Gastroesophageal sphincter (tissue), 4 donors: Measurements from ENCODE around the gene MED29. TPM values are rescaled to one million over a fixed set of nuclear protein-coding genes. Genes with fewer than 3 reads are reported as not detected.
A peak's percentile ranks its signal among the peaks of the same experiment; 100 is the strongest.

Source experiments
- ATAC-seq: fragments of 150-250 bp; one replicate; pipeline ENCODE4 v1.9.1; 2016; ENCODE audit warnings: mild to moderate bottlenecking, moderate library complexity
- H3K27ac ChIP-seq, 4 donors: fragments of 200-600 bp; sonication (generic) in 3 of 4; 1 replicate in 3 of 4; 2 replicates in 1 of 4; pipeline ENCODE4 v1.5.1; 2016 to 2019
- H3K27me3 ChIP-seq: fragments of 200-600 bp; sonication (generic); one replicate; pipeline ENCODE4 v1.5.1; 2019
- H3K36me3 ChIP-seq, 2 donors: fragments of 200-600 bp; sonication (generic); one replicate each; pipeline ENCODE4 v1.5.1; 2019; ENCODE audit warnings: control low read depth in 1 of 2
- H3K4me1 ChIP-seq, 3 donors: fragments of 200-600 bp; sonication (generic); 1 replicate in 2 of 3; 2 replicates in 1 of 3; pipeline ENCODE4 v1.5.1; 2016 to 2019; ENCODE audit warnings: control low read depth in 2 of 3
- H3K4me3 ChIP-seq, 2 donors: fragments of 200-600 bp; sonication (generic); one replicate each; pipeline ENCODE4 v1.5.1; 2019; ENCODE audit warnings: mild to moderate bottlenecking in 1 of 2, moderate library complexity in 1 of 2
- H3K9me3 ChIP-seq, 3 donors: fragments of 200-600 bp; sonication (generic); one replicate each; pipeline ENCODE4 v1.5.1; 2017 to 2019; ENCODE audit warnings: control low read depth in 2 of 3
- CTCF ChIP-seq, 4 experiments: fragments of 200-600 bp in 2 of 4; fragments of 450-650 bp in 2 of 4; sonication (generic) in 1 of 4; IDR thresholded peaks; one replicate each; pipeline ENCODE4 v1.5.1; 2017 to 2019; ENCODE audit warnings: antibody characterized with exemption in 4 of 4, mild to moderate bottlenecking in 2 of 4, moderate library complexity in 2 of 4
- EP300 ChIP-seq: sonication (generic); formaldehyde crosslinking; IDR thresholded peaks from one replicate; pipeline ENCODE4 v1.6.1; 2017; ENCODE audit warnings: antibody characterized with exemption, mild to moderate bottlenecking
- POLR2A ChIP-seq, 2 donors: fragments of 450-650 bp; IDR thresholded peaks; one replicate each; pipeline ENCODE4 v1.6.1; 2017; ENCODE audit warnings: antibody characterized with exemption in 2 of 2, mild to moderate bottlenecking in 2 of 2, moderate library complexity in 1 of 2
- POLR2AphosphoS5 ChIP-seq: sonication (generic); formaldehyde crosslinking; IDR thresholded peaks from one replicate; pipeline ENCODE4 v1.6.1; 2017; ENCODE audit warnings: antibody characterized with exemption
- WGBS, 2 donors: methylation state at CpG; one replicate each; pipeline ENCODE4 v1.1.5; 2018; ENCODE audit warnings: low coverage in 1 of 2; 5-methylcytosine and 5-hydroxymethylcytosine counted together
- total RNA-seq, 4 donors: library from RNA; depleted of rRNA; stranded (reverse); fragments of >200 nt; gene quantifications; one replicate each; pipeline ENCODE4 v1.1.0, GENCODE V29; 2016

The MED29 gene
- total RNA-seq, 4 donors from 2014 or later, result 30.0 to 50.7 (median 36.4) TPM

GRCh38 chr19:39403331-39404312 lies 12.4 kb downstream of the MED29 start:
- no peaks in the 10 kb centered on the region for H3K9me3 ChIP-seq
- H3K4me3 ChIP-seq, result peak overlapping the region; percentile 50 to 71
- peaks cover 0 to 63% (median 22%) of the 10 kb centered on the region in 3 donors for H3K4me1 ChIP-seq
- H3K27me3 ChIP-seq, result no peaks in the 10 kb centered on the region
- H3K36me3 ChIP-seq, result peaks cover 4 to 24% of the 10 kb centered on the region in 2 donors
- TF ChIP-seq EP300, result peak; percentile 86
- TF ChIP-seq POLR2AphosphoS5, result peak; percentile 99
- no peak for TF ChIP-seq CTCF (IDR thresholded peaks at IDR 0.05)
- peak; percentile 57 to 73 for TF ChIP-seq POLR2A (IDR thresholded peaks at IDR 0.05)
- ATAC-seq, result peak; percentile 67
- H3K27ac ChIP-seq, result peak overlapping the region; percentile 99 to 100 (median 99)
- WGBS, 2 donors, result 0% methylated on average over 2 to 5 of the region's 43 CpGs

DNA sequence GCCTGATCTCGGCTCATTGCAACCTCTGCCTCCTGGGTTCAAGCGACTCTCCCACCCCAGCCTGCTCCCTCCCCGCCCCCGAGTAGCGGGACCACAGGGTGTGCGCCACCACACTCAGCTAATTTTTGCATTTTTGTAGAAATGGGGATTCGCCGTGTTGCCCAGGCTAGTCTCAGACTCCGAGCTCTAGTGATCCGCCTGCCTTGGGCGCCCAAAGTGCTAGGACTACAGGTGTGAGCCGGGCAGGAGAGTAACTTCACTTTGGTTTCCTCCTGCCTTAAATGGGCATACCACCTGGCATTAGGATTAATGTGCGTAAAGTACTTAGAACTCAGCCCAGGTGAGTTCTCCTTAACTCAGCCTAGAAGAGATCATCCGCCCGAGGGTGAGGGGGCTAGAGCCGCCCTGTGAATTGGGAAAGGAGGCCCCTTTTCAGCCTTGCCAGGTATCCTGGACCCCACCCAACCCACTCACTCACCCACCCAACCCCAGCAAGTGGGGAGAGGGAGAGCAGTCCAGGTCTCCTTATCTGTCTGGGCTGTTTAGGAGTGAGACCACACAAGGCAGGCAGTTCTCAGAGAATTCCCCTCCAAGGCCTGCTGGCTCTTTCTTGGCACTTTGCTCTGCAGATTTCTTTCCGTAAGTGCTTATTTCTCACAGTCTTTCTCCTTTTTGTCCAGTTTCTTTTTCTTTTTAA lies 14.2 kb downstream of the MED29 start:
- no peak for ATAC-seq
- Histone ChIP-seq H3K27ac (peak overlapping the region; percentile 99 to 100 (median 99)), H3K4me3 (peak overlapping the region; percentile 84 to 90), H3K4me1 (peaks cover 0 to 55% (median 21%) of the 10 kb centered on the region in 3 donors), H3K9me3 (no peaks in the 10 kb centered on the region), H3K27me3 (no peaks in the 10 kb centered on the region), H3K36me3 (peaks cover 4 to 22% of the 10 kb centered on the region in 2 donors)
- TF ChIP-seq CTCF (IDR thresholded peaks at IDR 0.05) (no peak), POLR2A (IDR thresholded peaks at IDR 0.05) (no peak), EP300 (no peak), POLR2AphosphoS5 (no peak)
- 70% methylated on average over 4 of the region's 17 CpGs; no CpG with 5 or more reads in 1 of the 2 donors for WGBS, 2 donors

DNA sequence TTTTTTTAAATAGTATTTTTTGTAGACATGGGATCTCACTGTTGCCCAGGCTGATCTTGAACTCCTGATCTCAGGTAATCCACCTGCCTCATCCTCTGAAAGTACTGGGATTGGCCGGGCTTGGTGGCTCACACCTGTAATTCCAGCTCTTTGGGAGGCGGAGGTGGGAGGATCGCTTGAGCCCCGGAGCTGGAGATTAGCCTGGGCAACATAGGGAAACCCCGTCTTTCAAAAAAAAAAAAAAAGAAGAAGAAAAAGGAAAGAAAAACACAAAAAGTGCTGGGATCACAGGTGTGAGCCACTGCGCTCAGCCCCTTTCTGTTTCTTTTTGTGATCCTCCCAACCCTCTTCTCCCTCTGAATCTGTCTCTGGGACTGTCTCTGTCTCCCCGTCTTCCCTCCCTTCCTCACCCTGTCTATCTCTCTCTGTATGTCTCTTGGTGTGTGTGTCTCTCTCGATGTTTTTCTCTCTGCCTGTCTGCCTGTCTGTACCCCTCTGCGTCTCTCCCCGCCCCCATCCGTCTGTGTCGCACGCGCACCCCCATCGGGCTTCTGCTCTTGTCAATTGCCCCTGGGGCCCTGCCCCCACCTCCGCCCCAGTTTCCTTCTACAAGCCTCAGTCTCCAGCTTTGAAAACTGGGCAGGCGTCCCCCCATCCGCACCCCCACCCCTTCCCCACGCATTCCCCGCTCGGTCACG lies 14.9 kb downstream of the MED29 start:
- Histone ChIP-seq H3K27me3 (no peaks in the 10 kb centered on the region), H3K36me3 (peaks cover 4 to 22% of the 10 kb centered on the region in 2 donors), H3K4me3 (peak overlapping the region; percentile 84 to 90), H3K9me3 (no peaks in the 10 kb centered on the region), H3K4me1 (peaks cover 0 to 58% (median 26%) of the 10 kb centered on the region in 3 donors), H3K27ac (peak overlapping the region; percentile 99 to 100 (median 99))
- TF ChIP-seq POLR2A (IDR thresholded peaks at IDR 0.05) (peak in 1 of 2 donors; percentile 24), CTCF (IDR thresholded peaks at IDR 0.05) (no peak), EP300 (no peak), POLR2AphosphoS5 (no peak)
- WGBS, 2 donors, result 0 to 32% methylated on average over 2 to 8 of the region's 22 CpGs
- ATAC-seq, result no peak

- Histone ChIP-seq H3K36me3 (peaks cover 4 to 22% of the 10 kb centered on the region in 2 donors), H3K27ac (peak within 1 kb of the TSS; percentile 99 to 100 (median 99)), H3K4me1 (peaks cover 0 to 58% (median 23%) of the 10 kb centered on the region in 3 donors), H3K9me3 (no peaks in the 10 kb centered on the region), H3K4me3 (peak within 1 kb of the TSS; percentile 84 to 90), H3K27me3 (no peaks in the 10 kb centered on the region)
- WGBS, 2 donors, result 0% methylated on average over 1 of the region's 56 CpGs; no CpG with 5 or more reads in 1 of the 2 donors
- TF ChIP-seq EP300 (no peak), CTCF (IDR thresholded peaks at IDR 0.05) (peak in 2 of 4 experiments; percentile 33 to 42), POLR2A (IDR thresholded peaks at IDR 0.05) (peak; percentile 100), POLR2AphosphoS5 (peak; percentile 100)
- ATAC-seq, result peak; percentile 28
Observed at GRCh38 chr19:39406656-39407409, 15.7 kb downstream of the MED29 start, which contains the start of gene ZFP36. Gene ZFP36 (plus strand): TSS chr19:39406847. CDS start chr19:39406905, 58 bp downstream.
